GM18909 (cell line): ENCODE measurements around the gene DYNC2I2.
"Not testable (repeated sequence)": the region's sequence is repeated elsewhere in the genome, so short reads cannot be mapped to it uniquely, and the experiment has no call there.

Experiments used
- ATAC-seq: cut with Tn5 transposase; IDR thresholded peaks from one replicate; pipeline ENCODE4 v1.9.1; 2021; ENCODE audit warnings: mild to moderate bottlenecking; ENCODE audit not compliant: unreplicated experiment, poor library complexity

The DYNC2I2 gene

GRCh38 chr9:128687453-128687852 is 30.8 kb upstream of the DYNC2I2 start:
- ATAC-seq = no peak

GRCh38 chr9:128685636-128686489 is 29.2 kb upstream of the DYNC2I2 start:
- ATAC-seq = no peak

GRCh38 chr9:128684325-128685199 is 27.9 kb upstream of the DYNC2I2 start:
- ATAC-seq = peak; percentile 33

- no peak for ATAC-seq
Observed at GRCh38 chr9:128684065-128684324, 27.3 kb upstream of the DYNC2I2 start.

GRCh38 chr9:128683340-128684064 is 26.9 kb upstream of the DYNC2I2 start:
- ATAC-seq = peak; percentile 33

- no peak for ATAC-seq
Observed at GRCh38 chr9:128677794-128678193, 21.1 kb upstream of the DYNC2I2 start.

- ATAC-seq = no peak
Observed at GRCh38 chr9:128675382-128675781, 18.7 kb upstream of the DYNC2I2 start.

- ATAC-seq = no peak
Observed at GRCh38 chr9:128669786-128670185, 13.1 kb upstream of the DYNC2I2 start.

GRCh38 chr9:128666481-128666941 is 9.9 kb upstream of the DYNC2I2 start:
- ATAC-seq = not testable (repeated sequence)

- no peak for ATAC-seq
Observed at GRCh38 chr9:128657796-128658195, 1.1 kb upstream of the DYNC2I2 start.

- ATAC-seq = no peak
Observed at GRCh38 chr9:128657344-128657704, 677 bp upstream of the DYNC2I2 start.

- no peak for ATAC-seq
Observed at GRCh38 chr9:128654481-128654880, 2.2 kb downstream of the DYNC2I2 start.

GRCh38 chr9:128653908-128654307 is 2.7 kb downstream of the DYNC2I2 start:
- ATAC-seq = no peak

GRCh38 chr9:128651798-128652197 is 4.8 kb downstream of the DYNC2I2 start:
- ATAC-seq = no peak

- ATAC-seq = not testable (repeated sequence)
Observed at GRCh38 chr9:128648206-128648605, 8.4 kb downstream of the DYNC2I2 start.

- ATAC-seq = peak; percentile 61
Observed at GRCh38 chr9:128643519-128644300, 12.9 kb downstream of the DYNC2I2 start.

- ATAC-seq = no peak
Observed at GRCh38 chr9:128642675-128643245, 13.9 kb downstream of the DYNC2I2 start.

- no peak for ATAC-seq
Observed at GRCh38 chr9:128640603-128641002, 16.0 kb downstream of the DYNC2I2 start.

GRCh38 chr9:128638580-128638979 is 18.1 kb downstream of the DYNC2I2 start:
- ATAC-seq = no peak

- ATAC-seq = no peak
Observed at GRCh38 chr9:128637656-128638055, 19.0 kb downstream of the DYNC2I2 start.
